GM21528 (cell line): ENCODE results near the gene SLC11A1.

Experiments used
- ATAC-seq: cut with Tn5 transposase; IDR thresholded peaks from one replicate; pipeline ENCODE4 v1.9.1; 2021; ENCODE audit warnings: mild to moderate bottlenecking, moderate library complexity; ENCODE audit not compliant: unreplicated experiment, low FRiP score

Gene SLC11A1, protein sequence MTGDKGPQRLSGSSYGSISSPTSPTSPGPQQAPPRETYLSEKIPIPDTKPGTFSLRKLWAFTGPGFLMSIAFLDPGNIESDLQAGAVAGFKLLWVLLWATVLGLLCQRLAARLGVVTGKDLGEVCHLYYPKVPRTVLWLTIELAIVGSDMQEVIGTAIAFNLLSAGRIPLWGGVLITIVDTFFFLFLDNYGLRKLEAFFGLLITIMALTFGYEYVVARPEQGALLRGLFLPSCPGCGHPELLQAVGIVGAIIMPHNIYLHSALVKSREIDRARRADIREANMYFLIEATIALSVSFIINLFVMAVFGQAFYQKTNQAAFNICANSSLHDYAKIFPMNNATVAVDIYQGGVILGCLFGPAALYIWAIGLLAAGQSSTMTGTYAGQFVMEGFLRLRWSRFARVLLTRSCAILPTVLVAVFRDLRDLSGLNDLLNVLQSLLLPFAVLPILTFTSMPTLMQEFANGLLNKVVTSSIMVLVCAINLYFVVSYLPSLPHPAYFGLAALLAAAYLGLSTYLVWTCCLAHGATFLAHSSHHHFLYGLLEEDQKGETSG

DNA sequence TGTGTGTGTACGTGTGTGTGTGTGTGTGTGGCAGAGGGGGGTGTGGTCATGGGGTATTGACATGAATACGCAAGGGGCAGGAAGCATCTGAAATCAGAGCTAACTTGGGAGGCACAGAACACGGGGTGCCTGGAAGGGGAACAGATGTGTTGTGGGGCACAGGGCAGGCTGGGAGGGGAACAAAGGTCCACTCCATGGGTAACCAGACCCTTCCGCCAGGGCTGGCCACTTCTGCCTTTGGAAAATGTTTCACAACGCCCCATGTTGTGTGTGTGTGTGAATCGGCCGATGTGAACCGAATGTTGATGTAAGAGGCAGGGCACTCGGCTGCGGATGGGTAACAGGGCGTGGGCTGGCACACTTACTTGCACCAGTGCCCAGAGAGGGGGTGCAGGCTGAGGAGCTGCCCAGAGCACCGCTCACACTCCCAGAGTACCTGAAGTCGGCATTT lies at the start of gene SLC11A1:
TSS of gene SLC11A1 (plus strand) at position 358 of the 451 bp plus-strand sequence. CDS start 96 bp downstream, outside the sequence.
- no peak for ATAC-seq

DNA sequence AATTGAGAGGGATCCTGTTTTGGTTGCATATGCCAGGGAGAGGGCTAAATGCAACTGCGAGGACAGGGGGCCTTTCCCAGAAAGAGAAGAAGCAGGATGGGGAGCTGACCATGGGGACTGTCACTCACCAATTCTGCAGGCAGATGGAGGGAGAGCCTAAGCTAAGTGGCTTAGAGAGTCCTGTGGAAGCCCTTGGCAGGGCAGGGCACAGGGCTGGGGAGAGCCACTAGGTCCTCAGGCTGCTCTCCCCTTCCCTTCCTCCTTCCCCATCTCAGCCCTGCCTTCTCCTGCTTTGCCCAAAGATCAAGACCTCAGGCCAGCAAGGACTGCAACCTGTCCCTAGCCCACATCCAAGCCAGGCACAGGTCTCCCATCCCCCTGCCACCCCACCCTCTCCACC lies 49.8 kb upstream of the SLC11A1 start:
- no peak for ATAC-seq

DNA sequence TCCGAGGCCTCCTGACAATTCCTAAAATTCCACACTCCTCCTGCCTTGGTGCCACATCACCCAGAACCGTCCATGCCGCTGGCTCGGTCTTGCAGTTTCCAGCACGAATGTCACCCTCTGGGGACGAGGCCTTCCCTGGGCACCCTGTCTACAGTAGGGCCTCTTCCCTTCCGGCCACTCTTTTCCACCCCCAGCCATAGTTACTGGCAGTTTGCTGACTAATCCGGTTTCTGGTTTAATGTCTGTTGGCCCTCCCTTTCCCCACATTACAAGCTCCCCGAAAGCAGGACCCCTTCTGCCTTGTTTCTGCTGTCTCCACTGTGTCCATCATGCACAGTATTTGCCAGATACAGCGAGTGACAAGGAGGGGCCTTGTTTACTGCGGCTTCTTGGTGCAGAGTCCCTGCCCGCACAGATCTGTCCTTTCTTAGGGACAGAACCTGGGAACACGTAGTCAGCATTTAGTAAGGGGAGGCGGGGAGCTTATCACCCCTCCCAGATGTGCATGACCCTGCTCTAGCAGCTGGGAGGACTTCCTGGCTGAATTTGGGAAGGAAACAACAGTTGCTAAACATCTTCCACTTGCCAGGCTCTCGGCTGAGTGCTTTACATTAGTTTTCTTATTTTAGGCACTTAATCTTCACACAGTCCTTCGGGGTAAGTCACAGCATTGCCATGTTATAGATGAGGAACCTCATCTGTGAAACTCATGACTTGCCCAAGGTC lies 49.0 kb upstream of the SLC11A1 start:
- no peak for ATAC-seq

DNA sequence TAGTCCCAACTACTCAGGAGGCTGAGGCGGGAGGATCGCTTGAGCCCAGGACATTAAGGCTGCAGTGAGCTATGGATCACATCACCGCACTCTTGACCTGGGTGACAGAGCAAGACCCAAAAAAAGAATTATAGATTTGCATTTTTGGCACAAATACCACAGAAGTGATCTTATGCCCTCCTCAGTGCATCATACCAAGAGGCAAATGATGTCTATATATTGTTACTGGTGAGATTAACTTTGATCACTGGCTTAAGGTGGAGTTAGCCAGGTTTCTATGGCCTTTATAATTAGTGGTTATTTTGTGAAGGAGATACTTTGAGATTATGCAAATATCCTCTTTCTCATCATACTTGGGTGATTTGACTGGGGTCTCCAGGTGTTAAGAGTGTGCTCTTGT lies 47.5 kb upstream of the SLC11A1 start:
- ATAC-seq, result no peak

DNA sequence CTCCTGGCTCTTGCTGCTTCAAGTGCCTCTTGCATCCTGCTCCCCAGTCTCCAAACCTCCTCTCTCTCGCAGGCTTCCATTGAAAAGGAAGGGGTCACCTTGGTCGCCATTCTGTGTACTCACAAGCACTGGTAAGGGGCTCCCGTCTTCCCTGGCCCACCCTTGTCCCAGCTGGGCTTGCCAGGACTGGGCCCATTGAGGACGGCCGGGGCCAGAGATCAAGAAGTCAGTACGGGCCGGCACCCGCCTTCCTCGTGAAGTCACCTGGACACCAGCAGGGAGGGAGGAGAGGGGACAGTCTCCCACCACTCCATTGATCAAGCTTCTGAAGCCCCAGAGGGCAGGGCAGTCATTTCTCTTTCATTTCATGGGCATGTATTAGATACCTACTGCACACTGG lies 41.4 kb upstream of the SLC11A1 start:
- ATAC-seq, result no peak

DNA sequence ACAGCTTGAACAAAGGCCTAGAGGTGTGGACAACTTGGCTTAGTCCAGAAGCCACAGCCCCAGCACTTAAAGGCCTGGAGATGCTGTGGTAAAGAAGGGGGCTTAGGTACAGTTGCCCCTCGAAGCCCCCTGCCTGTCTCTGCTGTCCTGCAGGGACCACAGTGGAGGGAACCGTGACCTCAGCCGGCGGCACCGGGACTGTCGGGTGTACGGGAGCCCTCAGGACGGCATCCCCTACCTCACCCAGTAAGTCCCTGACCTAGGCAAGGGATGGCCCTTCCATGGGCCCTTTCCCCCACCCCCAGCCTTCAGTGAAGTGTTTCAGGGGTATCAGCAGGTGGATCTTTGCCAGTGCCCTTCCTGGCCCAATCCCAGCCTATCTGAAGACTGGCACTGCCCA lies 40.7 kb upstream of the SLC11A1 start:
- ATAC-seq, result no peak

DNA sequence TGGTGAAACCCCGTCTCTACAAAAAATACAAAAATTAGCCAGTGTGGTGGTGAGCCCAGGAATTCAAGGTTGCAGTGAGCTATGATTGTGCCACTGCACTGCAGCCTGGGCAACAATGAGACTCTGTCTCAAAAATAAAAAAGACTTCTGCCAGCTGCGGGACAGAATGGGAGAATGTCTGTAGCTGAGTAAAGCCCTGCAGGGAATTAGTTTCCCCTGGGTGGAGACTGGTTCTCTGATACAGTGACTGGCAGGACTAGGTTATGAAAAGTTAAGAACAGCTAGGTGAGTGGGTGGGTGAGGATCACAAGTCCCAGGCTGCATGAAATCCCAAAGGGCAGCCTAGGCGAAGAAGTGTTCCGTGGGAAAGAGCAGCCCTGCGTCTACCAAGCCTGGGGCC lies 39.2 kb upstream of the SLC11A1 start:
- no peak for ATAC-seq

DNA sequence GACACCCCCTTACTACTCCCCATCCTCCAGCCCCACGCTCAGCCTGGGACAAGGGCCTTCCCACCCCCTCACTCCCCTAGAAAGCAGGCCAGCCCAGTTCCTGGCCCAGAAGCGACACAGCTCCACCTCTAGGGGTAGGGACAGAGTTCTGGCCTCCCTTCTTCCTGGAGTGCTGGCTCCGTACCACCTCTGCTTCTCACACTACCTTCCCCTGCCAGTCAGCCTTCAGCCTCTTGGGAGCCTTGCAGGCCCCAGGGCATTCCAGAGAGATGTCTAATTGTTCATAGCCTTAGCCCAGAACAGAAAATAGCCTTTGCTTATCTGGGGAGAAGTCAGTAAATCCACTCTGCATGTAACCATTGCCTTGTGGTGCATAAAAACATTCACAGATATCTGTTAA lies 38.5 kb upstream of the SLC11A1 start:
- no peak for ATAC-seq

DNA sequence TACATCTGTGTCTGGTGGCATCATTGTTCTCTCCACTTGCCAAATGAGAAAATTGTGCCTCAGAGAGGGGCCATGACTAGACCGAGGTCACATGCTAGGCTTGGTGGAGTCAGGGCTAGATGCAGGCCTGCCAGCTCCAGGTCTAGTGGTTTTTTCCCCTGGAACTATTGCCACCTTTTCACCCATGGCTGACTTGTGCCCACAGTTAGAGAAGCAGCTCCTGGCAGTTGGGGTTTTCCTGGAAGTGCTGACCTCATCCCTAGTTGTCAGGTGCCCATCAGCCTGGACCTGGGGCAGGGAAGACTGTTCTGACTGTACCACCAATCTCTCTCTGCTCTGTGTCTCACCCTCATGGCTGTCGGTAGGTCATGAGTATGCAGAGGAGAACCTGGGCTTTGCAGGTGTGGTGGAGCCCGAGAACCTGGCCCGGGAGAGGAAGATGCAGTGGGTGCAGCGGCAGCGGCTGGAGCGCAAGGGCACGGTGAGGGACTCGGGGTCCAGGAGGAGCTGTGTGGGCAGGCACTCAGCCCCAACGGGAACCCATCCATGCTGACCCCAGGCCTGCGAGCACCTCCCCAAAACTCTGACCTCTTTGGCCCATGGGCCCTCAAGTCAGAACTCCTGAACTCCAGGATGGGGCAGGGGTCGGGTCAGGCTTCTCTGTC lies 37.9 kb upstream of the SLC11A1 start:
- no peak for ATAC-seq

DNA sequence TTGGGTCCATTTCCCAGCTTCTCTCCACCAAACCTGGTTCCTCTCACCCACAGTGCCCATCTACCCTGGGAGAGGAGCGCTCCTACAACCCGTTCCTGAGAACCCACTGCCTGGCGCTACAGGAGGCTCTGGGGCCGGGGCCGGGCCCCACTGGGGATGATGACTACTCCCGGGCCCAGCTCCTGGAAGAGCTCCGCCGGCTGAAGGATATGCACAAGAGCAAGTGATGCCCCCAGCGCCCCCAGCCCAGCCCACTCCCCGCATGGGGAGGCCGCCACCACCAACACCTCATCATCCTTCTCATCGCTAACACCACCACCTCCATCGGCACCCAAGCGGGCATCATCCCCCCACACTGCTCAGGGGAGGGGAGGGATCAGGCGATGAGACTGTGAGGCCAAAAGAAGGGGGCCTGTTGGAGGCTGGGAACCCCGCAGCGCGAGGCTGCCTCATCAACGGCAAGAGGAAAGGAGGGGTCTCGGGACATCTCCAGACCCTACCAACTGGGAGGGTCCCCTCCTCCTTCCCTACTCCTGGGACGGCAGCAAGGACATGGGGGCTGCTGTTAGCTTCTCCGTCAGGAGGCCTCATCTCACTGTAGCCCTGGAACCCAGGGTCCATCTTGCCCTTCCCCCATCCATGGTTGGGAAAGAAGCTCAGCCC lies 37.2 kb upstream of the SLC11A1 start:
- no peak for ATAC-seq

DNA sequence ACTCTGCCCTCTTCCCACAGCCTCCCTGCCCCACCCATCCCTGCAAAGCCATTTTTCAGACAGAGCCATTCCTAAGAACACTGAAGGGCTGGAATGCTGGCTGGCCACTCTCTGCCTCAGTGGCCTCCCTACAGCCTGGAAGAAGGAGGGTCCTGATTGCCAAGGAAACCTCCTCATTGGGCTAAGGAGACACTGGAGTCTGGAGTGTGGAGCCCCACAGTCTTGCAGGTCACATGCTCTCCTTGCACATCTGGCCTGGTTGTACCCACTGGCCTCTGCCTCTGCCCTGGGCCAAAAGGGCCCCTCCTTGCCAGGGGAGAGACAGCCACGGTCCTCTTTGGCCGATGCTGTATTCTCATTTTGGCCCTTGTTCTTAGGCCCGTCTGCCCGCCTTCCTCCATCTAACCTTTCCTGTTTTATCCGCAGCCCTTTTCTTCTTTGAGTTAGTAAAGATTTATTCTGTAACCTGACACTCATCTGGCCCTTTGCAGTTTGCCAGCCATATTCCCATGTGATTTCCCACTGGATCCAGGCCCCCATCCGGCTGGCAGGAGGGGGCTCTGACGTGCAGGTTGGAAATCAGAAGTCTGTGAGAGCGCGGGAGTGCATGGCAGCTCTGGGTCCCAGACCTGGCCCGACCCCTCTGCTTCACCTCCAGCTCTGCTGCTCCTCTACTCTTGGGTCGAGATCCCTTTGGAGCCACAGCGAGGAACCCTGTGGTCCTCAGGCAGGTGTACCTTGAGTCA lies 36.4 kb upstream of the SLC11A1 start:
- ATAC-seq, result no peak

DNA sequence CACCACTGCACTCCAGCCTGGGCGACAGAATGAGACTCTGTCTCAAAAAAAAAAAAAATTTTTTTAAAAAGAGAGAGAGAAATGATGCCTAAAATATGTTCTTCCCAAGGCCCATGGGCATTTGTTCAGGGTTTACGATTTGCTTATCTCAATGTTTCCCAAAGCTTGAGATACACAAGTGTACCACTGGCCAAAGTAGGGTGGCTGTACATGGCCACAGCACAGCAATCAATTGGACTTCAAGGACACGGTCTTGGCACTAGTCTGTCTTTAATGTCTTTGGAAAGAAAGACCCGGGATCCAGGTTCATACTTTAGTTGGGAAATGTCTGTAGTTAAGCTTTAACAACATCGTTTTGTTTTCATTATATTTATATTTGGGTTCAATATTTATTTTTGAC lies 34.9 kb upstream of the SLC11A1 start:
- no peak for ATAC-seq

DNA sequence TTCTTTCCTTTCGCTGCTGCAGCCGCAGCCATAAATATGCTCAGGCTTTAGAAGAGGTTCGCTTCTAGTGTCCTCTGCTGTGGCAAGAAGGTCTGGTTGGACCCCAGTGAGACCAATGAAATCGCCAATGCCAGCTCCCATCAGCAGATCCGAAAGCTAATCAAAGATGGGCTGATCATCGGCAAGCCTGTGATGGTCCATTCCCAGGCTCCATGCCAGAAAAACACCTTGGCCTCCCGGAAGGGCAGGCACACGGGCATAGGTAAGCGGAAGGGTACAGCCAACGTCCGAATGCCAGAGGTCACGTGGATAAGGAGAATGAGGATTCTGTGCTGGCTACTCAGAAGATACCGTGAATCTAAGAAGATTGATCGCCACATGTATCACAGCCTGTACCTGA lies 28.0 kb upstream of the SLC11A1 start:
- no peak for ATAC-seq

DNA sequence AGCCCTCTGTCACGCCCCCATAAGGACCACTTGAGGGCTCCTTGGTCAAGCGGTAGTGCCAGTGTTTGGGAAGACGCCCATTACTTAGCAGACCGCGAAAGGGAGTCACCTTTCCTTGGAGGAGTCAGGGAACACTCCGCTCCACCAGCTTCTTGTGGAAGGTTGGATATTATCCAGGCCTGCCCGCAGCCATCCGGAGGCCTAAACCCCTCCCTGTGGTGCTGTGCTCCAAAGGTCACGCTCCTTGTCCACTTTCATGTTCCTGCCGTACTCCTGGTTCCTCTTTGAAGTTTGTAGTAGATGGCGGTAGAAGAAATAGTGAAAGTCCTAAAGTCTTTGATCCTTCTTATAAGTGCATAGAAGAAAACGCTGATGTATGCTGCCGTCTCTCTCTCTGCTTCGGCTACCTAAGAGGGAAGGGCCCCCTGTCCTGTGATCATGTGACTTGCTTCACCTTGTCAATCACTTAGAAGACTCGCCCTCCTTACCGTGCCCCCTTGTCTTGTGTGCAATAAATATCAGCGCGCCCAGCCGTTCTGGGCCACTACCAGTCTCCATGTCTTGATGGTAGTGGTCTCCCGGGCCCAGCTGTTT lies 27.1 kb upstream of the SLC11A1 start:
- no peak for ATAC-seq

DNA sequence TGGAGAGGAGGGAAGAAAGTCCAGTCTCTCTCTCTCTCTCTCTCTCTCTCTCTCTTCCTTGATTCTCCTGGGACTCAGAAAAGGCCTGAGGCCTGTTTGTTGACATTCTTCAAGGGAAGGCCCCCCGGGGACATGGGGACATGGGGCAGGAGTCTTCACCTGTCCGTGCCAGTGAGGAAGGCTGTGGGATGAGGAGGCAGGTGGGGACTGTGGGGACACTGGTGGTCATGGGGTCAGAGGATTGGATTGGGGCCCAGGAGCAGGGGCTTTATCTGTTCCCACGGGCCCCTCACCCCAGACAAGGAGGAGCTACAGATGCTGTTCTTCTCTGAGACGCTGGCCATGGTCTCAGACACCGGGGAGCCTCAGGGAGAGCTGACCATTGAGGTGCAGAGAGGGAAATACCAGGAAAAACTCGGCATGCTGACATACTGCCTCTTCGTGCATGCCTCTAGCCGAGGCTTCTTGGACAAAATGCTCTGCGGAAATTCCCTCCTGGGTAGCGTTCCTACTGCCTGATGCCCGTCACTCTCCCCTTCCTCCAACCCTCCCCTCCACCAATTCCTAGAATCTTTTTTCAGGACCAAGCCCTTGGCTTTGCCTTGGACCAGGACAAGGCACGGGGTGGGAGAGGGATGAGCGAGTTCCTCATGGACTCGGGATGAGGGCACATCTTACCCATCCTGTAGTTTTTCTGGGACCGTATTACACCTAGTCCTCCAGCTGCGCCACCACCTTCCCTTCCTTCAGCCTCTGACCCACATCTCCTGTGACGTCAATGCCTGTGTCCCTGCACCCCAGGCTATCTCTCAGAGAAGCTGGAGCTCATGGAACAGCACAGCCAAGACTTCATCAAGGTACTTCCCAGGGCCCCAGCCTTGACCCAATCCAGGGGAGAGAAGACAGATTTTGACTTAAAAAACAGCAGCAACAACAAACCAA lies 24.6 kb upstream of the SLC11A1 start:
- no peak for ATAC-seq

DNA sequence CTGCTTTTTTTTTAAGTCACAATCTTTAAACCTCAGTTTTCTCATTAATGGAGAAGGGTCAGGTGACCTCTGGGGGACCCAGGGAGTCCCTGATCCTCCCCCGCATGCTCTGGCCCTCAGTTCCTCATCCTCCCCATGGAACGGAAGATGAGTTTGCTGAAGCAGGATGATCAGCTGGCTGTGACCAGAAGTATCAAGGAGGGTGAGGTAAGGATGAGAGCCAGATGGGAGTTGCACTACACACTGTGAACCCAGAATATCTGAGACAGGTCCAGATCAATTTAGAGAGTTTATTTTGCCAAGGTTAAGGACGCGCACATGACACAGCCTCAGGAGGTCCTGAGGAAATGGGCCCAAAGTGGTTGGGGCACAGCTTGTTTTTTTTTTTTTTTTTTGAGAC lies 21.6 kb upstream of the SLC11A1 start:
- ATAC-seq, result no peak

DNA sequence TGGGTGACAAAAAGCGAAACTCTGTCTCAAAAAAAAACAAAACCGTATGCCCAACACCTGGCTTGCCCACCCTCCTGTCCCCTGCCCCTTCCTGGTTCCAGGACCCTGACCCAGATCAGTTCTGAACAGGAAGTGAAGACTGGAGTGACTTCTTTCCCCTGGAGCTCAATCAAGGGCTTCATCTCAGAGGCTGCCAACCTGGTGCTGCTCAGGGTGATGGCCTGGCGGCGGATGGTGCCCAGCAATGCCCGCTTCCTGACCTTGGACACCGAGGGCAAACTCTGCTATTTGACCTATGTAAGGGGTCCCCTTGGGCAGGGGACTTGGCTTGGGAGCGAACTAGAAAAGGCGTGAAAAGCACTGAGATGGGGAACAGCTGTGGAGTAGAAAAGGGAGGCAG lies 19.5 kb upstream of the SLC11A1 start:
- ATAC-seq, result no peak

DNA sequence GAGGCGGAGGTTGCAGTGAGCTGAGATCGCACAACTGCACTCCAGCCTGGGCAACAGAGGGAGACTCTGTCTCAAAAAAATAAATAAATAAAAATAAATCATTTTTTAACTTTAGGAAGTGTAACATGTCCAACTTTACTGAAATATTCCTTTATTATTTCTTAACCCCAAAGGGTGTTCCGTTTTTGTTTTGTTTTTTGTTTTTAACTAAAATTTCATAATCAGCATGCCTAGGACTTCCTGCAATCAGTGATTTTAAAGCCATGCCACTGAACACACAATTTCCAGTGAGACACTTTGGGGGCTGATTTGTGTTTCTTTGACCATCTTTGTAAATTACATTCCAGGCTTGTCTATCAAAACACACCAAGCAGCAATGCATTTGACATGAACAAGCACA lies 18.3 kb upstream of the SLC11A1 start:
- ATAC-seq, result no peak
